NCI-H187 (cell line): Measurements from ENCODE around the gene SLC27A1.
"Not testable (repeated sequence)": the region's sequence is repeated elsewhere in the genome, so short reads cannot be mapped to it uniquely, and the experiment has no call there.

Experiments used
- DNase-seq, 2 experiments: peaks; one replicate each; lab custom pipeline; 2025; lab: John Stamatoyannopoulos, UW

SLC27A1 gene

GRCh38 chr19:17511724-17512573, 41.6 kb downstream of the SLC27A1 start:
- DNase-seq: no peak

GRCh38 chr19:17512574-17512939, 42.2 kb downstream of the SLC27A1 start:
- no peak for DNase-seq

GRCh38 chr19:17515408-17516149, 45.3 kb downstream of the SLC27A1 start:
- no peak for DNase-seq

- DNase-seq: no peak
These were observed 47.6 kb downstream of the SLC27A1 start for GRCh38 chr19:17517898-17518297.

- DNase-seq: not testable (repeated sequence)
These were observed 48.3 kb downstream of the SLC27A1 start for GRCh38 chr19:17518654-17519053.

GRCh38 chr19:17519967-17520366, 49.6 kb downstream of the SLC27A1 start:
- DNase-seq: no peak

GRCh38 chr19:17520865-17521264, 50.5 kb downstream of the SLC27A1 start:
- no peak for DNase-seq

GRCh38 chr19:17522988-17523872, 52.9 kb downstream of the SLC27A1 start:
- no peak for DNase-seq

- no peak for DNase-seq
These were observed 54.3 kb downstream of the SLC27A1 start for GRCh38 chr19:17524651-17525050.

- DNase-seq: no peak
These were observed 54.8 kb downstream of the SLC27A1 start for GRCh38 chr19:17525141-17525540.

- DNase-seq: no peak
These were observed 56.6 kb downstream of the SLC27A1 start for GRCh38 chr19:17526922-17527321.

GRCh38 chr19:17527326-17527725, 57.0 kb downstream of the SLC27A1 start:
- DNase-seq: no peak

- DNase-seq: no peak
These were observed 58.3 kb downstream of the SLC27A1 start for GRCh38 chr19:17528610-17529009.

GRCh38 chr19:17529239-17530158, 59.2 kb downstream of the SLC27A1 start:
- DNase-seq: no peak

GRCh38 chr19:17530586-17530985, 60.3 kb downstream of the SLC27A1 start:
- no peak for DNase-seq

GRCh38 chr19:17532116-17532515, 61.8 kb downstream of the SLC27A1 start:
- DNase-seq: no peak

- DNase-seq: no peak
These were observed 62.2 kb downstream of the SLC27A1 start for GRCh38 chr19:17532557-17532956.

- DNase-seq: no peak
These were observed 64.4 kb downstream of the SLC27A1 start for GRCh38 chr19:17534767-17535166.

- no peak for DNase-seq
These were observed 66.6 kb downstream of the SLC27A1 start for GRCh38 chr19:17536955-17537354.

- DNase-seq: no peak
These were observed 68.4 kb downstream of the SLC27A1 start for GRCh38 chr19:17538684-17539237.
